Neural progenitor cell (in vitro differentiated cells): Measurements from ENCODE around the gene MPC1L. TPM values are rescaled to one million over a fixed set of nuclear protein-coding genes. Genes with fewer than 3 reads are reported as not detected.

Experiments
- DNase-seq: peaks from one replicate; pipeline ENCODE4 v3.0.0-alpha.2; 2016; ENCODE audit warnings: low spot score
- H2AFZ ChIP-seq: fragments of 200-600 bp; sonication (generic); replicated peaks from 2 replicates; pipeline ENCODE4 v1.6.1; 2016; ENCODE audit warnings: antibody characterized with exemption
- H3F3A ChIP-seq: fragments of 200-600 bp; sonication (generic); 2 replicates; pipeline ENCODE4 v1.6.1; 2016; ENCODE audit warnings: antibody characterized with exemption, low read depth
- H3K27ac ChIP-seq: fragments of 200-600 bp; sonication (generic); 2 replicates; pipeline ENCODE4 v1.5.1; 2016; ENCODE audit warnings: mild to moderate bottlenecking
- H3K27me3 ChIP-seq: fragments of 200-600 bp; sonication (generic); 2 replicates; pipeline ENCODE4 v1.6.1; 2016; ENCODE audit warnings: mild to moderate bottlenecking, moderate library complexity
- H3K36me3 ChIP-seq: fragments of 200-600 bp; sonication (generic); 2 replicates; pipeline ENCODE4 v1.5.1; 2016
- H3K4me1 ChIP-seq: fragments of 200-600 bp; sonication (generic); 2 replicates; pipeline ENCODE4 v1.6.1; 2016; ENCODE audit warnings: mixed run types
- H3K4me2 ChIP-seq: fragments of 200-600 bp; sonication (generic); 2 replicates; pipeline ENCODE4 v1.6.1; 2016
- H3K4me3 ChIP-seq: fragments of 200-600 bp; sonication (generic); 2 replicates; pipeline ENCODE4 v1.5.1; 2016
- H3K79me2 ChIP-seq: fragments of 200-600 bp; sonication (generic); 2 replicates; pipeline ENCODE4 v1.6.1; 2016; ENCODE audit warnings: low read depth
- H3K9ac ChIP-seq: fragments of 200-600 bp; sonication (generic); 2 replicates; pipeline ENCODE4 v1.6.1; 2016
- H3K9me3 ChIP-seq: fragments of 200-600 bp; sonication (generic); 2 replicates; pipeline ENCODE4 v1.5.1; 2016; ENCODE audit warnings: low read depth
- H4K20me1 ChIP-seq: fragments of 200-600 bp; sonication (generic); 2 replicates; pipeline ENCODE4 v1.6.1; 2016; ENCODE audit warnings: low read depth
- H3K27ac Mint-ChIP-seq: 3 replicates; pipeline ENCODE4 v1.8.0; 2021; ENCODE audit warnings: mixed read lengths
- H3K27me3 Mint-ChIP-seq: 2 replicates; pipeline ENCODE4 v1.8.0; 2022; ENCODE audit warnings: low read depth, mild to moderate bottlenecking, inconsistent platforms, moderate library complexity, mixed read lengths; ENCODE audit not compliant: insufficient read depth
- H3K36me3 Mint-ChIP-seq: 3 replicates; pipeline ENCODE4 v1.8.0; 2021; ENCODE audit warnings: mixed read lengths
- H3K4me1 Mint-ChIP-seq: 3 replicates; pipeline ENCODE4 v1.8.0; 2021; ENCODE audit warnings: mixed read lengths
- H3K4me3 Mint-ChIP-seq: 3 replicates; pipeline ENCODE4 v1.8.0; 2021; ENCODE audit warnings: mild to moderate bottlenecking, moderate library complexity, mixed read lengths
- H3K9me3 Mint-ChIP-seq: 3 replicates; pipeline ENCODE4 v1.8.0; 2020; ENCODE audit warnings: mixed read lengths
- EZH2 ChIP-seq: fragments of 200-600 bp; sonication (generic); IDR thresholded peaks from 2 replicates; pipeline ENCODE4 v1.6.1; 2017; ENCODE audit warnings: antibody characterized with exemption, mild to moderate bottlenecking, moderate library complexity
- EZH2phosphoT487 ChIP-seq: fragments of 200-600 bp; sonication (generic); IDR thresholded peaks from 2 replicates; pipeline ENCODE4 v1.6.1; 2017; ENCODE audit warnings: antibody characterized with exemption
- total RNA-seq: library from RNA; depleted of rRNA; stranded (reverse); fragments of >200 nt; gene quantifications from 2 replicates; pipeline ENCODE4 v1.2.3, GENCODE V29; 2015; ENCODE audit warnings: low replicate concordance
- TF ChIP-seq, protein P1 (sequence below): fragments of 200-600 bp; sonication (generic); IDR thresholded peaks from 2 replicates; pipeline ENCODE4 v1.5.1; 2017; ENCODE audit warnings: antibody characterized with exemption, mild to moderate bottlenecking

MPC1L gene
- total RNA-seq, 1 donor from 2014 or later = not detected

DNA sequence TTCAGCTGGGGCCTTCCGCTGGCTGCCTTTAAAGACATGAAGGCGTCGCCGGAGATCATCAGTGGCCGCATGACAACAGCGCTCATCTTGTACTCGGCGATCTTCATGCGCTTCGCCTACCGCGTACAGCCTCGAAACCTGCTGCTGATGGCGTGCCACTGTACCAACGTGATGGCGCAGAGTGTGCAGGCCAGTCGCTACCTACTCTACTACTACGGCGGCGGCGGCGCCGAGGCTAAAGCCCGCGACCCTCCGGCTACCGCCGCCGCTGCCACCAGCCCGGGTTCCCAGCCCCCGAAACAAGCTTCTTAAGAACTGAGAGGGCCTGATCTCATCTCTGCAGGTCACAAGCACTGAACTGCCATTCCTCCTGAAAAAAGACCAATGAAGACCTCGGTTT is 437 bp downstream of the MPC1L start:
- H3K79me2 ChIP-seq = no peaks in the 10 kb centered on the region
- H2AFZ ChIP-seq = no peak overlapping the region
- Mint-ChIP-seq H3K27ac (no peak overlapping the region), H3K9me3 (peaks cover 6% of the 10 kb centered on the region), H3K4me3 (no peak overlapping the region), H3K4me1 (no peaks in the 10 kb centered on the region), H3K27me3 (peaks cover 2% of the 10 kb centered on the region), H3K36me3 (peaks cover 2% of the 10 kb centered on the region)
- H4K20me1 ChIP-seq = no peaks in the 10 kb centered on the region
- TF ChIP-seq, protein P1, sequence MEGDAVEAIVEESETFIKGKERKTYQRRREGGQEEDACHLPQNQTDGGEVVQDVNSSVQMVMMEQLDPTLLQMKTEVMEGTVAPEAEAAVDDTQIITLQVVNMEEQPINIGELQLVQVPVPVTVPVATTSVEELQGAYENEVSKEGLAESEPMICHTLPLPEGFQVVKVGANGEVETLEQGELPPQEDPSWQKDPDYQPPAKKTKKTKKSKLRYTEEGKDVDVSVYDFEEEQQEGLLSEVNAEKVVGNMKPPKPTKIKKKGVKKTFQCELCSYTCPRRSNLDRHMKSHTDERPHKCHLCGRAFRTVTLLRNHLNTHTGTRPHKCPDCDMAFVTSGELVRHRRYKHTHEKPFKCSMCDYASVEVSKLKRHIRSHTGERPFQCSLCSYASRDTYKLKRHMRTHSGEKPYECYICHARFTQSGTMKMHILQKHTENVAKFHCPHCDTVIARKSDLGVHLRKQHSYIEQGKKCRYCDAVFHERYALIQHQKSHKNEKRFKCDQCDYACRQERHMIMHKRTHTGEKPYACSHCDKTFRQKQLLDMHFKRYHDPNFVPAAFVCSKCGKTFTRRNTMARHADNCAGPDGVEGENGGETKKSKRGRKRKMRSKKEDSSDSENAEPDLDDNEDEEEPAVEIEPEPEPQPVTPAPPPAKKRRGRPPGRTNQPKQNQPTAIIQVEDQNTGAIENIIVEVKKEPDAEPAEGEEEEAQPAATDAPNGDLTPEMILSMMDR = no peak
- no peak for TF ChIP-seq EZH2phosphoT487
- no peak for TF ChIP-seq EZH2
- H3K9me3 ChIP-seq = no peaks in the 10 kb centered on the region
- no peak overlapping the region for H3K27ac ChIP-seq
- H3F3A ChIP-seq = no peaks in the 10 kb centered on the region
- no peak overlapping the region for H3K4me2 ChIP-seq
- H3K4me3 ChIP-seq = no peak overlapping the region
- no peak overlapping the region for H3K9ac ChIP-seq
- H3K27me3 ChIP-seq = no peaks in the 10 kb centered on the region
- H3K36me3 ChIP-seq = no peaks in the 10 kb centered on the region
- H3K4me1 ChIP-seq = no peaks in the 10 kb centered on the region
- no peak for DNase-seq

DNA sequence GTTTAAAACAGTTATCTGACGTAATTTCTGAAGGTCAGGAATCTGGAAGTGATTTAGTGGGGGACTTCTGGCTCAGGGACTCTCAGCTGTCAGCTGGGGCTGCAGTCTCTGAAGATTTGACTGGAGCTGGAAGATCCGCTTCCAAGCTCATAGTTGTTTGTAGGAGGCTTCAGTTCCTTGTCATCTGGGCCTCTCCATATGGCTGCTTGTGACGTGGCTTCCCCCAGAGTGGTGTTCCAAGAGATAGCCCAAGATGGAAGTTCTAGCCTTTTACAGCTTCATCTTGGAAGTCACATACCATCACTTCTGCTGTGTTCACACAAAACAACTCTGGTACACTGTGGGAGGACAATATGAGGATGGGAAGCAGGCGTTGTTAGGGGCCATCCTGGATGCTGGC is 2.1 kb downstream of the MPC1L start:
- no peaks in the 10 kb centered on the region for H3K9me3 ChIP-seq
- Mint-ChIP-seq H3K4me3 (no peak overlapping the region), H3K27ac (no peak overlapping the region), H3K27me3 (peaks cover 2% of the 10 kb centered on the region), H3K9me3 (peaks cover 6% of the 10 kb centered on the region), H3K4me1 (no peaks in the 10 kb centered on the region), H3K36me3 (peaks cover 2% of the 10 kb centered on the region)
- H4K20me1 ChIP-seq = no peaks in the 10 kb centered on the region
- H3K79me2 ChIP-seq = no peaks in the 10 kb centered on the region
- TF ChIP-seq, protein P1 = no peak
- TF ChIP-seq EZH2phosphoT487 (no peak), EZH2 (no peak)
- no peaks in the 10 kb centered on the region for H3K36me3 ChIP-seq
- H3K27me3 ChIP-seq = no peaks in the 10 kb centered on the region
- no peaks in the 10 kb centered on the region for H3F3A ChIP-seq
- H3K4me1 ChIP-seq = no peaks in the 10 kb centered on the region
- H2AFZ ChIP-seq = no peak overlapping the region
- H3K4me3 ChIP-seq = no peak overlapping the region
- no peak overlapping the region for H3K27ac ChIP-seq
- no peak overlapping the region for H3K4me2 ChIP-seq
- no peak overlapping the region for H3K9ac ChIP-seq
- DNase-seq = no peak

DNA sequence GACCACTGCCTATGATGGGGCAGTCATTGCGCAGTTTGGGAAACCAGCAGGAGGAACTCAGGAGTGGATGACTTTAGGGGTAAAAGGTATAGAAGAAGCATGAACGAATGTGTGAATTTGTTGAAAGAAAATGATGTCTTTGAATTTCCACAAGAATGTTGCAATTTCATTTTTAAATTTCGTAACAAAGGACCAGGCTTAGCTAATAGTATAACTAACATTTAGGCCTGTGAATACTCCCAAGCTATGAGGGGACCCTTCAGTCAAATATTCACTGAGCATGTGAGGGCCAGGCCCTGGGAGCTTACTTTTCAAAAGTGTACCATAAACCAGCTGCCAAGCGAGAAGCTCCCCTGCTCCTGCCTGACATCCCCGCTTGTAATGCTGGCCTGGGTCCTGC is 5.3 kb downstream of the MPC1L start:
- H3K27me3 Mint-ChIP-seq = peaks cover 8% of the 10 kb centered on the region
- H3K79me2 ChIP-seq = no peaks in the 10 kb centered on the region
- no peaks in the 10 kb centered on the region for H4K20me1 ChIP-seq
- no peak overlapping the region for H3K4me3 ChIP-seq
- peaks cover 6% of the 10 kb centered on the region for H3K9me3 Mint-ChIP-seq
- H3K27me3 ChIP-seq = no peaks in the 10 kb centered on the region
- no peak overlapping the region for H3K4me3 Mint-ChIP-seq
- no peak overlapping the region for H3K27ac Mint-ChIP-seq
- no peaks in the 10 kb centered on the region for H3K4me1 Mint-ChIP-seq
- DNase-seq = no peak
- TF ChIP-seq, protein P1 = no peak
- no peak for TF ChIP-seq EZH2
- H3K36me3 Mint-ChIP-seq = peaks cover 7% of the 10 kb centered on the region
- H3K9me3 ChIP-seq = no peaks in the 10 kb centered on the region
- H3K36me3 ChIP-seq = no peaks in the 10 kb centered on the region
- no peaks in the 10 kb centered on the region for H3K4me1 ChIP-seq
- no peak overlapping the region for H3K4me2 ChIP-seq
- no peak overlapping the region for H3K9ac ChIP-seq
- no peak overlapping the region for H2AFZ ChIP-seq
- no peaks in the 10 kb centered on the region for H3F3A ChIP-seq
- H3K27ac ChIP-seq = no peak overlapping the region

GRCh38 chrX:40632199-40632598 is 9.0 kb downstream of the MPC1L start:
- Mint-ChIP-seq H3K36me3 (peaks cover 15% of the 10 kb centered on the region), H3K27me3 (peaks cover 8% of the 10 kb centered on the region), H3K9me3 (no peaks in the 10 kb centered on the region), H3K27ac (no peak overlapping the region), H3K4me3 (no peak overlapping the region), H3K4me1 (no peaks in the 10 kb centered on the region)
- H3K27ac ChIP-seq = no peak overlapping the region
- H3K79me2 ChIP-seq = no peaks in the 10 kb centered on the region
- no peak overlapping the region for H3K9ac ChIP-seq
- H4K20me1 ChIP-seq = no peaks in the 10 kb centered on the region
- TF ChIP-seq EZH2phosphoT487 = no peak
- no peak for TF ChIP-seq EZH2
- TF ChIP-seq, protein P1 = no peak
- no peaks in the 10 kb centered on the region for H3K4me1 ChIP-seq
- peaks cover 3% of the 10 kb centered on the region for H3K36me3 ChIP-seq
- no peak overlapping the region for H3K4me2 ChIP-seq
- no peak overlapping the region for H3K4me3 ChIP-seq
- H3K27me3 ChIP-seq = no peaks in the 10 kb centered on the region
- H3K9me3 ChIP-seq = no peaks in the 10 kb centered on the region
- no peak for DNase-seq
- no peak overlapping the region for H2AFZ ChIP-seq
- no peaks in the 10 kb centered on the region for H3F3A ChIP-seq
